SK-N-SH (cell line): Measurements from ENCODE around the gene USF3. TPM values are rescaled to one million over a fixed set of nuclear protein-coding genes. Genes with fewer than 3 reads are reported as not detected.

Source experiments
- CTCF ChIA-PET: fragments of 300-600, 350-600 bp; formaldehyde crosslinking; extraction: SDS; loops from one replicate; lab custom pipeline; 2021; lab: Yijun Ruan, JAX
- POLR2A ChIA-PET: fragments of 350-600 bp; sonication (Branson Sonifier 250); formaldehyde crosslinking; extraction: SDS; loops from one replicate; lab custom pipeline; 2020; ENCODE audit warnings: antibody characterized with exemption, inconsistent platforms; lab: Yijun Ruan, JAX
- DNase-seq: peaks from one replicate; pipeline ENCODE4 v3.0.0; 2012
- H2AFZ ChIP-seq: fragments of 200-600 bp; sonication (generic); 2 replicates; pipeline ENCODE4 v1.8.1; 2016; ENCODE audit warnings: antibody characterized with exemption, mild to moderate bottlenecking, low read depth
- H3F3A ChIP-seq: fragments of 200-600 bp; sonication (generic); replicated peaks from 2 replicates; pipeline ENCODE3; 2016; ENCODE audit warnings: antibody characterized with exemption, mild to moderate bottlenecking; ENCODE audit not compliant: insufficient read depth
- H3K27ac ChIP-seq, 2 experiments: fragments of 200-500 bp in 1 of 2; fragments of 200-600 bp in 1 of 2; sonication (Bioruptor generic) in 1 of 2; sonication (generic), shearing (Covaris generic) in 1 of 2; 2 replicates each; pipeline versions ENCODE4 v1.5.1 to v1.6.1; 2014 to 2016; ENCODE audit warnings: low read depth in 2 of 2, inconsistent platforms in 1 of 2, low read length in 1 of 2, mild to moderate bottlenecking in 1 of 2, mixed read lengths in 1 of 2
- H3K27me3 ChIP-seq: fragments of 200-600 bp; sonication (generic), shearing (Covaris generic); 2 replicates; pipeline ENCODE4 v1.6.1; 2016; ENCODE audit warnings: mixed run types; ENCODE audit not compliant: insufficient read depth
- H3K36me3 ChIP-seq, 2 experiments: fragments of 200-500 bp in 1 of 2; fragments of 200-600 bp in 1 of 2; sonication (Bioruptor generic) in 1 of 2; sonication (generic) in 1 of 2; replicated peaks in 1 of 2; 2 replicates each; pipeline versions ENCODE3 to v1.5.1; 2014 to 2016; ENCODE audit warnings: low read length in 1 of 2, mild to moderate bottlenecking in 1 of 2; ENCODE audit not compliant: insufficient read depth in 2 of 2, control insufficient read depth in 1 of 2
- H3K4me1 ChIP-seq, 2 experiments: fragments of 200-500 bp in 1 of 2; fragments of 200-600 bp in 1 of 2; sonication (Bioruptor generic) in 1 of 2; sonication (generic), shearing (Covaris generic) in 1 of 2; 2 replicates each; pipeline versions ENCODE4 v1.5.1 to v1.6.1; 2014 to 2016; ENCODE audit warnings: low read depth in 1 of 2, low read length in 1 of 2, mixed run types in 1 of 2; ENCODE audit not compliant: insufficient read depth in 2 of 2, control insufficient read depth in 1 of 2
- H3K4me2 ChIP-seq: fragments of 200-600 bp; sonication (generic), shearing (Covaris generic); 2 replicates; pipeline ENCODE4 v1.6.1; 2017; ENCODE audit warnings: mixed run types
- H3K4me3 ChIP-seq, 2 experiments: fragments of 200-500 bp in 1 of 2; fragments of 200-600 bp in 1 of 2; sonication (Bioruptor generic) in 1 of 2; sonication (generic), shearing (Covaris generic) in 1 of 2; 2 replicates each; pipeline versions ENCODE4 v1.5.1 to v1.8.1; 2014 to 2016; ENCODE audit warnings: low read depth in 2 of 2, inconsistent platforms in 1 of 2, low read length in 1 of 2, mild to moderate bottlenecking in 1 of 2, mixed read lengths in 1 of 2, moderate library complexity in 1 of 2
- H3K79me2 ChIP-seq: fragments of 200-600 bp; sonication (generic); 2 replicates; pipeline ENCODE4 v1.8.1; 2017; ENCODE audit warnings: mild to moderate bottlenecking; ENCODE audit not compliant: insufficient read depth
- H3K9ac ChIP-seq: fragments of 200-600 bp; sonication (generic); 2 replicates; pipeline ENCODE4 v1.6.1; 2017; ENCODE audit warnings: mixed run types
- H3K9me2 ChIP-seq: fragments of 200-600 bp; sonication (generic); 2 replicates; pipeline ENCODE4 v1.6.1; 2017; ENCODE audit warnings: mixed run types
- H3K9me3 ChIP-seq: fragments of 200-600 bp; sonication (generic); 2 replicates; pipeline ENCODE4 v1.6.1; 2017; ENCODE audit warnings: mixed run types, mild to moderate bottlenecking, moderate library complexity
- H4K20me1 ChIP-seq: fragments of 200-600 bp; sonication (generic); 2 replicates; pipeline ENCODE4 v1.6.1; 2017; ENCODE audit warnings: mild to moderate bottlenecking, mixed run types; ENCODE audit not compliant: insufficient read depth
- CHD2 ChIP-seq: fragments of 150-350 bp; IDR thresholded peaks from 2 replicates; pipeline ENCODE4 v1.6.1; 2018; ENCODE audit warnings: low read length; ENCODE audit not compliant: partially characterized antibody
- CTCF ChIP-seq: fragments of 200-600 bp; sonication (generic); IDR thresholded peaks from 2 replicates; pipeline ENCODE4 v1.6.1; 2017; ENCODE audit warnings: antibody characterized with exemption, mild to moderate bottlenecking, moderate library complexity
- ELF1 ChIP-seq: IDR thresholded peaks from 2 replicates; pipeline ENCODE4 v1.4.0; 2012
- EP300 ChIP-seq, 2 experiments: IDR thresholded peaks; 2 replicates each; pipeline versions ENCODE4 v1.4.0 to v1.6.1; 2012; ENCODE audit warnings: borderline replicate concordance in 1 of 2, low read depth in 1 of 2, low read length in 1 of 2
- EZH2phosphoT487 ChIP-seq: fragments of 200-600 bp; sonication (generic); IDR thresholded peaks from 2 replicates; pipeline ENCODE4 v1.6.1; 2017; ENCODE audit warnings: low read depth, mixed run types, mild to moderate bottlenecking, antibody characterized with exemption, moderate library complexity, borderline replicate concordance
- FOSL2 ChIP-seq: IDR thresholded peaks from 2 replicates; pipeline ENCODE4 v1.4.0; 2012; ENCODE audit warnings: low read depth, mild to moderate bottlenecking, moderate library complexity, borderline replicate concordance
- FOXM1 ChIP-seq: IDR thresholded peaks from 2 replicates; pipeline ENCODE4 v1.4.0; 2012; ENCODE audit warnings: low read depth, mild to moderate bottlenecking
- GABPA ChIP-seq: IDR thresholded peaks from 2 replicates; pipeline ENCODE4 v1.4.0; 2012; ENCODE audit warnings: low read depth, mild to moderate bottlenecking
- IRF3 ChIP-seq: fragments of 150-350 bp; IDR thresholded peaks from 2 replicates; pipeline ENCODE4 v1.6.1; 2016; ENCODE audit warnings: mild to moderate bottlenecking, low read depth, low read length
- JUND ChIP-seq: IDR thresholded peaks from 2 replicates; pipeline ENCODE4 v1.4.0; 2012
- MAX ChIP-seq: IDR thresholded peaks from 2 replicates; pipeline ENCODE4 v1.4.0; 2012; ENCODE audit warnings: low read depth
- MEF2A ChIP-seq: IDR thresholded peaks from 2 replicates; pipeline ENCODE4 v1.4.0; 2012; ENCODE audit warnings: low read depth, borderline replicate concordance
- MXI1 ChIP-seq: IDR thresholded peaks from 2 replicates; pipeline ENCODE4 v1.6.1; 2012; ENCODE audit warnings: mild to moderate bottlenecking, low read depth, low read length, improper control_type of control experiment
- NFIC ChIP-seq: IDR thresholded peaks from 2 replicates; pipeline ENCODE4 v1.4.0; 2012; ENCODE audit warnings: borderline replicate concordance
- NRF1 ChIP-seq: IDR thresholded peaks from 2 replicates; pipeline ENCODE4 v1.6.1; 2012; ENCODE audit warnings: low read depth, mild to moderate bottlenecking, low read length
- PBX3 ChIP-seq: IDR thresholded peaks from 2 replicates; pipeline ENCODE4; 2012
- RCOR1 ChIP-seq: fragments of 150-350 bp; IDR thresholded peaks from 2 replicates; pipeline ENCODE4 v1.6.1; 2017; ENCODE audit warnings: antibody characterized with exemption, low read length
- RFX5 ChIP-seq: IDR thresholded peaks from 2 replicates; pipeline ENCODE4 v1.6.1; 2012; ENCODE audit warnings: mild to moderate bottlenecking, improper control_type of control experiment, low read length
- SMC3 ChIP-seq: IDR thresholded peaks from 2 replicates; pipeline ENCODE4 v1.6.1; 2012; ENCODE audit warnings: low read depth, low read length, improper control_type of control experiment
- TAF1 ChIP-seq: IDR thresholded peaks from 2 replicates; pipeline ENCODE4 v1.6.1; 2012; ENCODE audit warnings: low read depth, mild to moderate bottlenecking, low read length, moderate library complexity, borderline replicate concordance
- TEAD4 ChIP-seq: IDR thresholded peaks from 2 replicates; pipeline ENCODE4 v1.4.0; 2012; ENCODE audit warnings: mild to moderate bottlenecking, borderline replicate concordance; ENCODE audit not compliant: insufficient read depth
- USF2 ChIP-seq: fragments of 150-350 bp; IDR thresholded peaks from 2 replicates; pipeline ENCODE4 v1.6.1; 2017; ENCODE audit warnings: antibody characterized with exemption, low read length, low read depth, borderline replicate concordance
- ZBTB33 ChIP-seq: IDR thresholded peaks from 2 replicates; pipeline ENCODE4 v1.4.0; 2012; ENCODE audit warnings: low read depth, borderline replicate concordance
- WGBS: methylation state at CpG from one replicate; pipeline ENCODE4 v1.1.6; 2017; ENCODE audit warnings: low lambda C conversion rate; 5-methylcytosine and 5-hydroxymethylcytosine counted together
- polyA plus RNA-seq, 3 experiments: library from polyadenylated mRNA; depleted of rRNA; stranded (reverse); fragments of >200 nt; gene quantifications; 2 replicates each; pipeline ENCODE4 v1.2.3, GENCODE V29; 2012

Gene USF3
- polyA plus RNA-seq, 1 of the 3 experiments (the other 2 are of a cell fraction), result 3.1 TPM

- no peak for TF ChIP-seq USF2
- TF ChIP-seq IRF3, result no peak
- TF ChIP-seq MXI1, result no peak
- TF ChIP-seq GABPA, result no peak
- TF ChIP-seq ZBTB33, result no peak
- no peak for TF ChIP-seq EZH2phosphoT487
- no peak for TF ChIP-seq CHD2
- no peak for TF ChIP-seq FOSL2
These were observed 80.5 kb downstream of the USF3 start (continued) for GRCh38 chr3:113615976-113616375.

- Histone ChIP-seq H3K4me1 (no peaks in the 10 kb centered on the region), H3K79me2 (no peaks in the 10 kb centered on the region), H2AFZ (no peak overlapping the region), H3K9me3 (no peaks in the 10 kb centered on the region), H3K4me2 (no peak overlapping the region), H3K9me2 (no peaks in the 10 kb centered on the region), H3K4me3 (no peak overlapping the region), H4K20me1 (no peaks in the 10 kb centered on the region), H3K27me3 (no peaks in the 10 kb centered on the region; the same call in 1 of the 2 replicates), H3K9ac (no peak overlapping the region), H3F3A (no peaks in the 10 kb centered on the region), H3K36me3 (no peaks in the 10 kb centered on the region), H3K27ac (no peak overlapping the region)
- CTCF ChIA-PET, result no interaction called here
- TF ChIP-seq TEAD4, result no peak
- TF ChIP-seq GABPA, result no peak
- no peak for TF ChIP-seq PBX3
- TF ChIP-seq NFIC, result no peak
- TF ChIP-seq NRF1, result no peak
- no peak for TF ChIP-seq CTCF
- no peak for TF ChIP-seq RFX5
- no peak for TF ChIP-seq RCOR1
- no peak for TF ChIP-seq MEF2A
- no peak for TF ChIP-seq SMC3
- no peak for TF ChIP-seq EZH2phosphoT487
- TF ChIP-seq EP300 (IDR thresholded peaks at IDR 0.05; ENCODE audit: borderline replicate concordance in 1 of 2, low read depth in 1 of 2, low read length in 1 of 2), result no peak
- no peak for TF ChIP-seq ELF1
- TF ChIP-seq FOXM1, result no peak
- no peak for TF ChIP-seq USF2
- TF ChIP-seq JUND, result no peak
- no peak for TF ChIP-seq MAX
- no peak for TF ChIP-seq TAF1
- DNase-seq, result no peak
- POLR2A ChIA-PET, result no interaction called here
- 65% methylated on average over 5 of the region's 5 CpGs for WGBS
These were observed 82.0 kb downstream of the USF3 start for GRCh38 chr3:113614402-113614801.
